ENCODE data around the gene RHBDF1.
A peak's percentile ranks its signal among the peaks of the same experiment; 100 is the strongest.
"Not testable (repeated sequence)": the region's sequence is repeated elsewhere in the genome, so short reads cannot be mapped to it uniquely, and the experiment has no call there.

Gene RHBDF1

DNA sequence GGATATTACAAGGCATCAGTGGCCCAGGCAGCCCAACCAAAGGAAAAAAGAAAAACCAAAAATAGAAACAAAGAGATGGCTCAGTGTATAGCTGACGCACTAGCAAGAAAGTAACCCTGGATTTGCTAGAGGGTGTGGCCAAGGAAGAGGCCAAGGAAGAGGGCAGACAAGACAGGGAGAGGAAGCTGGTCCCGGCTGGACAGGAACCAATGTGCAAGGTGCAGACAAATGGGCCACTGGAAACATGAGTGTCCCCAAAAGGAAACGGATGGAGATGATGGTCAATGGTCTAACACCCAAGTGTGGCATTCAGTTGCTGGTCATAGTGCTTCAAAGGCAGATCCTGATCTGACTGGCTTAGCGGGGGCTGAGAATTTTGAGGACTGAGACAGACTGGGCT is 29.7 kb downstream of the RHBDF1 start:
- DNase-seq (ENCODE audit: low spot score) = no peak
- Histone ChIP-seq H3K4me3 (ENCODE audit: severe bottlenecking) (no peak overlapping the region), H3K4me1 (ENCODE audit: insufficient read depth, poor library complexity, severe bottlenecking) (no peaks in the 10 kb centered on the region), H3K36me3 (ENCODE audit: low read depth) (peaks cover 41% of the 10 kb centered on the region), H3K27ac (ENCODE audit: poor library complexity, severe bottlenecking) (no peak overlapping the region), H3K9me3 (ENCODE audit: severe bottlenecking) (no peaks in the 10 kb centered on the region), H3K27me3 (ENCODE audit: insufficient read depth, poor library complexity, severe bottlenecking) (no peaks in the 10 kb centered on the region)
- TF ChIP-seq, protein P1, sequence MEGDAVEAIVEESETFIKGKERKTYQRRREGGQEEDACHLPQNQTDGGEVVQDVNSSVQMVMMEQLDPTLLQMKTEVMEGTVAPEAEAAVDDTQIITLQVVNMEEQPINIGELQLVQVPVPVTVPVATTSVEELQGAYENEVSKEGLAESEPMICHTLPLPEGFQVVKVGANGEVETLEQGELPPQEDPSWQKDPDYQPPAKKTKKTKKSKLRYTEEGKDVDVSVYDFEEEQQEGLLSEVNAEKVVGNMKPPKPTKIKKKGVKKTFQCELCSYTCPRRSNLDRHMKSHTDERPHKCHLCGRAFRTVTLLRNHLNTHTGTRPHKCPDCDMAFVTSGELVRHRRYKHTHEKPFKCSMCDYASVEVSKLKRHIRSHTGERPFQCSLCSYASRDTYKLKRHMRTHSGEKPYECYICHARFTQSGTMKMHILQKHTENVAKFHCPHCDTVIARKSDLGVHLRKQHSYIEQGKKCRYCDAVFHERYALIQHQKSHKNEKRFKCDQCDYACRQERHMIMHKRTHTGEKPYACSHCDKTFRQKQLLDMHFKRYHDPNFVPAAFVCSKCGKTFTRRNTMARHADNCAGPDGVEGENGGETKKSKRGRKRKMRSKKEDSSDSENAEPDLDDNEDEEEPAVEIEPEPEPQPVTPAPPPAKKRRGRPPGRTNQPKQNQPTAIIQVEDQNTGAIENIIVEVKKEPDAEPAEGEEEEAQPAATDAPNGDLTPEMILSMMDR (IDR thresholded peaks at IDR 0.05; ENCODE audit: poor library complexity, severe bottlenecking) = no peak
- ATAC-seq (ENCODE audit: low read depth) = no peak

DNA sequence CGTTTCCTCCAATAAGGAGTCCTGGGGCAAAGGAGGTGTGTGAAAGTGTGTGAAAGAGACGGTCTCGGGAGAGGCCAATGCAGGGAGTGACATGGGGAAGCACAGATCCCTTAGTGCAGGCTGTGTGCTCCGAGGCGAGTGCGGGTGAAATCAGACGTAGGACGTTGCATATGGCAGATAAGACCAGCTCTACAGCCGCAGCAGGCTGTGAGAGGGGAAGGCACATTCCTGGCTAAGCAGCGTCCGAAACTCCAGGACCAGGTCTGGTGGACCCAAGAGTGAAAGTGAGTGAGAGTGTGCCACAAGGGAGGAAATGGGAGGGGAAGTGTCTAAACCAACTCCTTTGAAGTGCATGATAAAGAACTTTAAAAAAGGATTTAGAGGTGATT is 30.4 kb downstream of the RHBDF1 start:
- Histone ChIP-seq H3K4me3 (ENCODE audit: severe bottlenecking) (no peak overlapping the region), H3K27ac (ENCODE audit: poor library complexity, severe bottlenecking) (no peak overlapping the region), H3K36me3 (ENCODE audit: low read depth) (peaks cover 37% of the 10 kb centered on the region), H3K4me1 (ENCODE audit: insufficient read depth, poor library complexity, severe bottlenecking) (no peaks in the 10 kb centered on the region), H3K9me3 (ENCODE audit: severe bottlenecking) (no peaks in the 10 kb centered on the region), H3K27me3 (ENCODE audit: insufficient read depth, poor library complexity, severe bottlenecking) (no peaks in the 10 kb centered on the region)
- ATAC-seq (ENCODE audit: low read depth) (no peak), DNase-seq (ENCODE audit: low spot score) (no peak)
- TF ChIP-seq, protein P1 (IDR thresholded peaks at IDR 0.05; ENCODE audit: poor library complexity, severe bottlenecking) = no peak

DNA sequence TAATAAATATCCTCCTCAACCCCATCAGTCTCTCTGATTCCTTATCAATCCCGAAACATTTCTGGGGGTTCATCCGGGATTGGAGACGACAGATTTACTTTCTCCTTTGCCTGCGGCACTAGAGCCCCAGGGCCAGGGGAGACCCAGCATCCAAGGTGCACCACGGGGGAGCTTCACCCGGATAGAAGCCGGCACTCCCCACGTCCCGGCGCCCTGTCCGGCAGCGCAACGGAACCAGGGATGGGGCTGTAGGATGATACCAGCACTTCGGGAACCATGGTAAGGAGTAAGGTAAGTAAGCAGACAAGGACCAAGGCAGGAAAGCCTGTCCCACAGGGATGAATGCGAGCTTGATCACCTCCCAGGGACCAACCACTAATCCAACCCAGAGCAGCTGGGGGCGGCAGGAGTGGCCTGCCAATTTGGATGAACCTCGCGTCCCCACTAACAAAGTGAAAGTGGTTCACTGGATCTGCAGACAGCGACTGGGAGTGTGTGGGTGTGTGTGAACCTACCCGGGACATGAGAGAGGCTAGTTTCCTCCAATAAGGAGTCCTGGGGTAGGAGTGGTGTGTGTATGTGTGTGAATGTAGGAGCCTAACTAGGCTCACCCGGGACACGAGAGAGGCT is 30.9 kb downstream of the RHBDF1 start:
- peaks cover 32% of the 10 kb centered on the region for H3K36me3 ChIP-seq (ENCODE audit: low read depth)
- no peak for ATAC-seq (ENCODE audit: low read depth)
- TF ChIP-seq, protein P1 (IDR thresholded peaks at IDR 0.05; ENCODE audit: poor library complexity, severe bottlenecking) = no peak

DNA sequence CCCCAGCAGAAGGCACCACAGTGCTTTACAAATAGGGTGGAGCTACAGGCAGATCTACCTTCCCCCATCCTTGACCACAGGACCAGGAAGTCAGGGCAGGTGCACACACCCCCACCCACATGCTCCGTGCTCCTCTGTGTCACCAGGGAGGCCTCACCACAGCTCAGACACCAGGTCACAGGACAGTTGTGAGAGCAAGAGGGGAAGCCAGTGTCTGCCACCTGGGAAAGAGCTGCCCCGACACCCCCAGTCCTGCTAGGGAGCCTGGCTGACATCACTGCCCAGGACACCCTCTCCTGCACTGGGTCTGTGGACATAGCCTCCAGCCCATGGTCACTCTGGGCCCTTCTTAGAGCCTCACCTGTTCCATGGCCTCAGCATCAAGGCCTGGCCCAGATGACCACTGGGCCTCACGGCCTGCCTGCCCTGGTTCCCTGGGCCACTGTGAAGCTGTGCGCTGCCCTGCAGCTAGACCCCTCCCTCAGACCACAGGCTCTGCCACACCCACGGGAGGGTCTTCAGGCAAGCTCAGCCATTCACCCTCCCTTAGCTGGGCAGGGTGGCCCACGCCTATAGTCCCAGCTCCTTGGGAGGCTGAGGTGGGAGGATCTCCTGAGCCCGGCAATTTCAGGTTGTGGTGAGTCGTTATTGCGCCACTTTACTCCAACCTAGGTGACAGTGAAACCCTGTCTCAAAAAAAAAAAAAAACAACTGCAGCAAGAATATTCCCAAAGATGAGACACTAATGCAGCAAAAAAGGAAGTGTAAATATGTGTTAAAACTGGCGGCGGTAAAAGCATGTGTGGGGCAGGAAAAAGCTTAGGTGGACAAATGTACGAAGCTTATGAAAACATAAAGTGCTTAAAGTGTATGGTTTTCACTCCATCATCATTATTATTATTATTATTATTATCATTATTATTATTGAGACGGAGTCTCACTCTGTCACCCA is 33.2 kb downstream of the RHBDF1 start:
- no peaks in the 10 kb centered on the region for H3K4me1 ChIP-seq (ENCODE audit: insufficient read depth, poor library complexity, severe bottlenecking)
- no peak overlapping the region for H3K27ac ChIP-seq (ENCODE audit: poor library complexity, severe bottlenecking)
- TF ChIP-seq, protein P1 (IDR thresholded peaks at IDR 0.05; ENCODE audit: poor library complexity, severe bottlenecking) = no peak
- ATAC-seq (ENCODE audit: low read depth) (peak; percentile 35; the same call in 2 of the 3 replicates), DNase-seq (ENCODE audit: low spot score) (no peak)
- H3K36me3 ChIP-seq (ENCODE audit: low read depth) = peaks cover 14% of the 10 kb centered on the region; the same call in 1 of the 2 replicates
- no peaks in the 10 kb centered on the region for H3K27me3 ChIP-seq (ENCODE audit: insufficient read depth, poor library complexity, severe bottlenecking)
- H3K4me3 ChIP-seq (ENCODE audit: severe bottlenecking) = no peak overlapping the region
- H3K9me3 ChIP-seq (ENCODE audit: severe bottlenecking) = no peaks in the 10 kb centered on the region

More for the DNA sequence above, 30.9 kb downstream of the RHBDF1 start:
- Histone ChIP-seq H3K4me1 (ENCODE audit: insufficient read depth, poor library complexity, severe bottlenecking) (no peaks in the 10 kb centered on the region), H3K9me3 (ENCODE audit: severe bottlenecking) (no peaks in the 10 kb centered on the region), H3K27ac (ENCODE audit: poor library complexity, severe bottlenecking) (no peak overlapping the region), H3K4me3 (ENCODE audit: severe bottlenecking) (no peak overlapping the region), H3K27me3 (ENCODE audit: insufficient read depth, poor library complexity, severe bottlenecking) (no peaks in the 10 kb centered on the region)
- no peak for DNase-seq (ENCODE audit: low spot score)

DNA sequence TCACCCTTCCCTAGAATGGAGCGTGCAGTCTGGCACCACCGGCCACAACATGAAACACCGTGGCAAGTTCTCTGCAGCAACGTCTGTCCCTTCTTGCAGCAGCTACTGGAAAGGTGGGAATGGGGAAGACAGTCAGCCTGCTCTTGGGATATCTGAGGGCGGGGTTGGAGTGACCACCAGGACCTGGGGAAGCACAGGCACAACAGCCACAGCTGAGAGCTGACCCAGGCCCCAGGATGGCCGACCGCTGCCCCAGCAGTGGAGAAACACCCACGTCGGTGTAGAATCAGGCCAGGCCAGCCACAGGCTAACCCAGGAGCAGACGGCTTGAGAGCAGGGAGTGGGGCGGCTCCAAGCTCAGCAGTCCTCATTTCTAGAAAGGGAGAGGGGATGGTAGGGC is 34.2 kb downstream of the RHBDF1 start:
- not testable (repeated sequence) for H3K27me3 ChIP-seq (ENCODE audit: insufficient read depth, poor library complexity, severe bottlenecking); H3K36me3 ChIP-seq (ENCODE audit: low read depth); H3K4me3 ChIP-seq (ENCODE audit: severe bottlenecking); DNase-seq (ENCODE audit: low spot score); H3K9me3 ChIP-seq (ENCODE audit: severe bottlenecking); H3K27ac ChIP-seq (ENCODE audit: poor library complexity, severe bottlenecking); ATAC-seq (ENCODE audit: low read depth); H3K4me1 ChIP-seq (ENCODE audit: insufficient read depth, poor library complexity, severe bottlenecking)

Data from RWPE2 (cell line).